Esophagus muscularis mucosa (tissue), 4 donors: ENCODE measurements around the gene SFT2D3. TPM values are rescaled to one million over a fixed set of nuclear protein-coding genes. Genes with fewer than 3 reads are reported as not detected.

Experiments used
- DNase-seq: peaks from one replicate; pipeline ENCODE4 v3.0.0-alpha.2; 2017; ENCODE audit errors: extremely low spot score
- H3K27ac ChIP-seq, 4 donors: fragments of 200-600 bp; sonication (generic); replicated peaks in 1 of 4; 1 replicate in 3 of 4; 2 replicates in 1 of 4; pipeline ENCODE4 v1.5.1; 2016 to 2019; ENCODE audit warnings: mild to moderate bottlenecking in 1 of 4
- H3K27me3 ChIP-seq, 4 donors: fragments of 200-600 bp; sonication (generic); one replicate each; pipeline versions ENCODE4 v1.5.1 to v1.6.0; 2016 to 2019
- H3K36me3 ChIP-seq, 4 donors: fragments of 200-600 bp; sonication (generic); one replicate each; pipeline ENCODE4 v1.5.1; 2016 to 2019
- H3K4me1 ChIP-seq, 4 donors: fragments of 200-600 bp; sonication (generic); one replicate each; pipeline ENCODE4 v1.5.1; 2016 to 2019
- H3K4me3 ChIP-seq, 4 donors: fragments of 200-600 bp; sonication (generic); 1 replicate in 2 of 4; 2 replicates in 2 of 4; pipeline ENCODE4 v1.5.1; 2016 to 2019; ENCODE audit warnings: mild to moderate bottlenecking in 4 of 4, moderate library complexity in 1 of 4
- H3K9me3 ChIP-seq, 4 donors: fragments of 200-600 bp; sonication (generic); 1 replicate in 3 of 4; 2 replicates in 1 of 4; pipeline ENCODE4 v1.5.1; 2016 to 2019
- CTCF ChIP-seq, 3 experiments: fragments of 200-600 bp in 2 of 3; fragments of 450-650 bp in 1 of 3; sonication (generic) in 2 of 3; IDR thresholded peaks; one replicate each; pipeline ENCODE4 v1.5.1; 2017 to 2019; ENCODE audit warnings: antibody characterized with exemption in 3 of 3, mild to moderate bottlenecking in 2 of 3, moderate library complexity in 1 of 3
- EP300 ChIP-seq: sonication (generic); formaldehyde crosslinking; IDR thresholded peaks from one replicate; pipeline ENCODE4 v1.6.1; 2017; ENCODE audit warnings: antibody characterized with exemption
- POLR2A ChIP-seq: fragments of 450-650 bp; IDR thresholded peaks from one replicate; pipeline ENCODE4 v1.6.1; 2017; ENCODE audit warnings: antibody characterized with exemption, moderate library complexity, mild to moderate bottlenecking, low read depth
- POLR2AphosphoS5 ChIP-seq, 2 donors: sonication (generic); formaldehyde crosslinking; IDR thresholded peaks; one replicate each; pipeline ENCODE4 v1.6.1; 2017; ENCODE audit warnings: antibody characterized with exemption in 2 of 2
- WGBS: methylation state at CpG from one replicate; pipeline ENCODE4 v1.1.5; 2018; 5-methylcytosine and 5-hydroxymethylcytosine counted together
- intact Hi-C: fragments of 100-400 bp; cut with DNase I; formaldehyde crosslinking; loops from one replicate; pipeline ENCODE4 v1.15.1; 2023
- total RNA-seq, 4 donors: library from RNA; depleted of rRNA; stranded (reverse); fragments of >200 nt; gene quantifications; one replicate each; pipeline versions ENCODE4 v1.1.0 to v1.2.1, GENCODE V29; 2016

SFT2D3 gene
- total RNA-seq, 4 donors from 2014 or later: 5.8 to 11.8 (median 9.4) TPM

- 15% methylated on average over 11 of the region's 69 CpGs for WGBS
- intact Hi-C loops: no loop called here
- Histone ChIP-seq H3K9me3 (no peaks in the 10 kb centered on the region), H3K4me1 (peaks cover 88 to 100% (median 92%) of the 10 kb centered on the region in 4 donors), H3K27ac (peak overlapping the region; percentile 81 to 93 (median 88)), H3K36me3 (peaks cover 0 to 10% (median 3%) of the 10 kb centered on the region in 4 donors), H3K27me3 (no peaks in the 10 kb centered on the region), H3K4me3 (peak overlapping the region; percentile 49 to 60 (median 52))
- TF ChIP-seq POLR2A: no peak
- no peak for TF ChIP-seq POLR2AphosphoS5 (IDR thresholded peaks at IDR 0.05)
- no peak for TF ChIP-seq EP300
- no peak for TF ChIP-seq CTCF (IDR thresholded peaks at IDR 0.05)
- DNase-seq: no peak
Measured at GRCh38 chr2:127664065-127664894, 37.0 kb upstream of the SFT2D3 start.

- WGBS: 66% methylated on average over 4 of the region's 6 CpGs
- Histone ChIP-seq H3K27me3 (no peaks in the 10 kb centered on the region), H3K9me3 (no peaks in the 10 kb centered on the region), H3K36me3 (peaks cover 0 to 10% (median 3%) of the 10 kb centered on the region in 4 donors), H3K4me1 (peaks cover 84 to 100% (median 91%) of the 10 kb centered on the region in 4 donors), H3K4me3 (peak overlapping the region; percentile 49 to 60 (median 52)), H3K27ac (peak overlapping the region; percentile 81 to 93 (median 88))
- TF ChIP-seq POLR2AphosphoS5 (IDR thresholded peaks at IDR 0.05) (no peak), POLR2A (no peak), EP300 (no peak), CTCF (IDR thresholded peaks at IDR 0.05) (no peak)
- DNase-seq: no peak
- intact Hi-C loops: no loop called here
Measured at GRCh38 chr2:127664895-127665225, 36.4 kb upstream of the SFT2D3 start.

GRCh38 chr2:127665267-127665893 lies 35.9 kb upstream of the SFT2D3 start:
- TF ChIP-seq POLR2AphosphoS5 (IDR thresholded peaks at IDR 0.05) (no peak), POLR2A (no peak), EP300 (no peak), CTCF (IDR thresholded peaks at IDR 0.05) (no peak)
- no peak for DNase-seq
- Histone ChIP-seq H3K9me3 (no peaks in the 10 kb centered on the region), H3K4me1 (peaks cover 80 to 100% (median 91%) of the 10 kb centered on the region in 4 donors), H3K36me3 (peaks cover 0 to 7% (median 1%) of the 10 kb centered on the region in 4 donors), H3K4me3 (peak overlapping the region; percentile 49 to 60 (median 52)), H3K27ac (peak overlapping the region; percentile 81 to 93 (median 88)), H3K27me3 (no peaks in the 10 kb centered on the region)
- WGBS: 70% methylated on average over 7 of the region's 8 CpGs
- intact Hi-C loops: no loop called here

GRCh38 chr2:127669056-127669455 lies 32.2 kb upstream of the SFT2D3 start:
- H3K36me3 ChIP-seq: peaks cover 0 to 20% (median 0%) of the 10 kb centered on the region in 4 donors
- intact Hi-C loops: no loop called here
- H3K4me1 ChIP-seq: peaks cover 67 to 100% (median 91%) of the 10 kb centered on the region in 4 donors
- TF ChIP-seq POLR2AphosphoS5 (IDR thresholded peaks at IDR 0.05): no peak
- no peak for TF ChIP-seq POLR2A
- TF ChIP-seq CTCF (IDR thresholded peaks at IDR 0.05): no peak
- no peak for TF ChIP-seq EP300
- H3K27ac ChIP-seq: peak overlapping the region; percentile 56 to 98 (median 84)
- H3K9me3 ChIP-seq: no peaks in the 10 kb centered on the region
- DNase-seq: no peak
- 37% methylated on average over 7 of the region's 7 CpGs for WGBS
- H3K27me3 ChIP-seq: no peaks in the 10 kb centered on the region
- peak overlapping the region in 1 of 4 donors; percentile 8 for H3K4me3 ChIP-seq
